Transverse colon (tissue), 4 donors: Measurements from ENCODE around the gene S100A7. TPM values are rescaled to one million over a fixed set of nuclear protein-coding genes. Genes with fewer than 3 reads are reported as not detected.
"Not testable (repeated sequence)": the region's sequence is repeated elsewhere in the genome, so short reads cannot be mapped to it uniquely, and the experiment has no call there.

Source experiments
- DNase-seq: peaks from one replicate; pipeline ENCODE4 v3.0.0-alpha.2; 2019
- H3K27ac ChIP-seq, 4 donors: fragments of 200-600 bp; sonication (generic); 2 replicates each; pipeline ENCODE4 v1.5.1; 2016 to 2018; ENCODE audit warnings: inconsistent platforms in 4 of 4
- H3K27me3 ChIP-seq: fragments of 200-600 bp; sonication (generic); 2 replicates; pipeline ENCODE4 v1.5.1; 2017; ENCODE audit warnings: inconsistent platforms
- H3K36me3 ChIP-seq, 4 donors: fragments of 200-600 bp; sonication (generic); 2 replicates each; pipeline ENCODE4 v1.5.1; 2017 to 2019; ENCODE audit warnings: inconsistent platforms in 4 of 4
- H3K4me1 ChIP-seq, 4 donors: fragments of 200-600 bp; sonication (generic); 2 replicates each; pipeline ENCODE4 v1.5.1; 2017 to 2020; ENCODE audit warnings: inconsistent platforms in 4 of 4
- H3K4me3 ChIP-seq, 4 donors: fragments of 200-600 bp; sonication (generic); 1 replicate in 1 of 4; 2 replicates in 3 of 4; pipeline versions ENCODE4 v1.5.1 to v1.6.1; 2017 to 2019; ENCODE audit warnings: inconsistent platforms in 4 of 4
- H3K9me3 ChIP-seq, 2 donors: fragments of 200-600 bp; sonication (generic); 2 replicates each; pipeline ENCODE4 v1.5.1; 2017 to 2019; ENCODE audit warnings: inconsistent platforms in 2 of 2
- CTCF ChIP-seq, 5 experiments: fragments of 200-600 bp in 3 of 5; fragments of 450-650 bp in 2 of 5; sonication (generic) in 3 of 5; IDR thresholded peaks; 1 replicate in 2 of 5; 2 replicates in 3 of 5; pipeline ENCODE4 v1.5.1; 2016 to 2017; ENCODE audit warnings: antibody characterized with exemption in 5 of 5, inconsistent platforms in 3 of 5, mild to moderate bottlenecking in 2 of 5, moderate library complexity in 1 of 5
- EP300 ChIP-seq: sonication (generic); formaldehyde crosslinking; IDR thresholded peaks from one replicate; pipeline ENCODE4 v1.6.1; 2017; ENCODE audit warnings: antibody characterized with exemption, low read depth
- POLR2A ChIP-seq: fragments of 450-650 bp; IDR thresholded peaks from one replicate; pipeline ENCODE4 v1.6.1; 2016; ENCODE audit warnings: antibody characterized with exemption, mild to moderate bottlenecking, moderate library complexity
- POLR2AphosphoS5 ChIP-seq, 3 donors: sonication (generic); formaldehyde crosslinking; IDR thresholded peaks; one replicate each; pipeline ENCODE4 v1.6.1; 2016; ENCODE audit warnings: antibody characterized with exemption in 3 of 3
- WGBS, 2 donors: methylation state at CpG; one replicate each; pipeline ENCODE4 v1.1.5; 2018; ENCODE audit warnings: low coverage in 1 of 2; 5-methylcytosine and 5-hydroxymethylcytosine counted together
- in situ Hi-C, 4 donors: fragments of 200-750 bp; cut with MboI; loops; one replicate each; pipeline versions ENCODE4 v1.15.0 to v1.15.1; 2017; ENCODE audit warnings: low sequenced_read_pairs in 3 of 4, low pct_ligation_motif_present in 1 of 4, low pct_unique_long_range_greater_than_20kb in 1 of 4
- intact Hi-C: fragments of 100-400 bp; cut with DNase I; formaldehyde crosslinking; loops from one replicate; pipeline ENCODE4 v1.15.1; 2023; ENCODE audit warnings: low total_unique reads
- total RNA-seq, 4 donors: library from RNA; depleted of rRNA; stranded (reverse); fragments of >200 nt; gene quantifications; one replicate each; pipeline ENCODE4 v1.1.0, GENCODE V29; 2016

S100A7 gene
- total RNA-seq, 4 donors from 2014 or later: not detected

- Histone ChIP-seq H3K27ac (no peak overlapping the region), H3K27me3 (peaks cover 12% of the 10 kb centered on the region), H3K4me1 (no peaks in the 10 kb centered on the region), H3K36me3 (no peaks in the 10 kb centered on the region), H3K4me3 (no peak overlapping the region), H3K9me3 (no peaks in the 10 kb centered on the region)
- TF ChIP-seq CTCF (IDR thresholded peaks at IDR 0.05) (no peak), POLR2AphosphoS5 (IDR thresholded peaks at IDR 0.05) (no peak), EP300 (no peak), POLR2A (no peak)
- WGBS, 2 donors: 29 to 43% methylated on average over 1 of the region's 1 CpG
- no peak for DNase-seq
- intact Hi-C loops (no loop called here), in situ Hi-C loops (no loop called here)
Observed at GRCh38 chr1:153426809-153427208, 33.6 kb downstream of the S100A7 start.

GRCh38 chr1:153422450-153423068 is 37.9 kb downstream of the S100A7 start:
- H3K27me3 ChIP-seq: peaks cover 12% of the 10 kb centered on the region
- in situ Hi-C loops (no loop called here), intact Hi-C loops (no loop called here)
- H3K27ac ChIP-seq: no peak overlapping the region
- peak; percentile 66 for DNase-seq
- no peak overlapping the region for H3K4me3 ChIP-seq
- H3K36me3 ChIP-seq: no peaks in the 10 kb centered on the region
- TF ChIP-seq POLR2AphosphoS5 (IDR thresholded peaks at IDR 0.05): no peak
- TF ChIP-seq POLR2A: no peak
- no peak for TF ChIP-seq CTCF (IDR thresholded peaks at IDR 0.05)
- TF ChIP-seq EP300: no peak
- H3K9me3 ChIP-seq: no peaks in the 10 kb centered on the region
- WGBS, 2 donors: 6 to 8% methylated on average over 4 to 6 of the region's 6 CpGs
- no peaks in the 10 kb centered on the region for H3K4me1 ChIP-seq

GRCh38 chr1:153420306-153420705 is 40.1 kb downstream of the S100A7 start:
- Histone ChIP-seq H3K4me1 (no peaks in the 10 kb centered on the region), H3K4me3 (no peak overlapping the region), H3K27me3 (peaks cover 7% of the 10 kb centered on the region), H3K36me3 (no peaks in the 10 kb centered on the region), H3K9me3 (no peaks in the 10 kb centered on the region), H3K27ac (no peak overlapping the region)
- no peak for DNase-seq
- WGBS, 2 donors: 75 to 77% methylated on average over 2 of the region's 2 CpGs
- no peak for TF ChIP-seq EP300
- no peak for TF ChIP-seq CTCF (IDR thresholded peaks at IDR 0.05)
- no peak for TF ChIP-seq POLR2AphosphoS5 (IDR thresholded peaks at IDR 0.05)
- no peak for TF ChIP-seq POLR2A
- in situ Hi-C loops (no loop called here), intact Hi-C loops (no loop called here)

GRCh38 chr1:153419436-153419793 is 41.0 kb downstream of the S100A7 start:
- in situ Hi-C loops, H3K27ac ChIP-seq, H3K9me3 ChIP-seq, H3K36me3 ChIP-seq, DNase-seq, H3K4me1 ChIP-seq, H3K27me3 ChIP-seq, intact Hi-C loops, H3K4me3 ChIP-seq: not testable (repeated sequence)
- 17 to 48% methylated on average over 1 to 2 of the region's 2 CpGs for WGBS, 2 donors

- H3K27ac ChIP-seq, H3K36me3 ChIP-seq, DNase-seq, H3K27me3 ChIP-seq, H3K4me3 ChIP-seq, intact Hi-C loops, in situ Hi-C loops, H3K9me3 ChIP-seq, H3K4me1 ChIP-seq: not testable (repeated sequence)
- WGBS, 2 donors: 48 to 57% methylated on average over 5 to 7 of the region's 7 CpGs
Observed at GRCh38 chr1:153418758-153419435, 41.6 kb downstream of the S100A7 start.
